SKM-1 treated with dmso at 0.1 percent for 144 hours (cell line): ENCODE measurements around the gene EVL.
"Not testable (repeated sequence)": the region's sequence is repeated elsewhere in the genome, so short reads cannot be mapped to it uniquely, and the experiment has no call there.

Source experiments
- DNase-seq: peaks from one replicate; lab custom pipeline; 2025; ENCODE audit not compliant: unreplicated experiment; lab: John Stamatoyannopoulos, UW

Gene EVL

GRCh38 chr14:100144645-100144995 lies 79.4 kb downstream of the EVL start:
- no peak for DNase-seq

- no peak for DNase-seq
These were observed 79.9 kb downstream of the EVL start for GRCh38 chr14:100144996-100145646.

GRCh38 chr14:100145682-100146464 lies 80.7 kb downstream of the EVL start:
- no peak for DNase-seq

GRCh38 chr14:100146531-100147091 lies 81.4 kb downstream of the EVL start:
- no peak for DNase-seq

GRCh38 chr14:100147181-100147631 lies 82.0 kb downstream of the EVL start:
- no peak for DNase-seq

- no peak for DNase-seq
These were observed 82.7 kb downstream of the EVL start for GRCh38 chr14:100147691-100148464.

GRCh38 chr14:100148837-100149731 lies 83.9 kb downstream of the EVL start:
- no peak for DNase-seq

- DNase-seq = no peak
These were observed 84.8 kb downstream of the EVL start for GRCh38 chr14:100149851-100150611.

- DNase-seq = no peak
These were observed 85.8 kb downstream of the EVL start for GRCh38 chr14:100150932-100151587.

- no peak for DNase-seq
These were observed 86.9 kb downstream of the EVL start for GRCh38 chr14:100152091-100152490.

- DNase-seq = no peak
These were observed 88.3 kb downstream of the EVL start for GRCh38 chr14:100153560-100153959.

GRCh38 chr14:100155049-100155621 lies 89.9 kb downstream of the EVL start:
- no peak for DNase-seq

- no peak for DNase-seq
These were observed 90.8 kb downstream of the EVL start for GRCh38 chr14:100155756-100156616.

GRCh38 chr14:100156776-100157175 lies 91.6 kb downstream of the EVL start:
- no peak for DNase-seq

- not testable (repeated sequence) for DNase-seq
These were observed 92.5 kb downstream of the EVL start for GRCh38 chr14:100157548-100158232.

- no peak for DNase-seq
These were observed 93.4 kb downstream of the EVL start for GRCh38 chr14:100158566-100159093.
